Measurements from ENCODE around the gene PHF12.

DNA sequence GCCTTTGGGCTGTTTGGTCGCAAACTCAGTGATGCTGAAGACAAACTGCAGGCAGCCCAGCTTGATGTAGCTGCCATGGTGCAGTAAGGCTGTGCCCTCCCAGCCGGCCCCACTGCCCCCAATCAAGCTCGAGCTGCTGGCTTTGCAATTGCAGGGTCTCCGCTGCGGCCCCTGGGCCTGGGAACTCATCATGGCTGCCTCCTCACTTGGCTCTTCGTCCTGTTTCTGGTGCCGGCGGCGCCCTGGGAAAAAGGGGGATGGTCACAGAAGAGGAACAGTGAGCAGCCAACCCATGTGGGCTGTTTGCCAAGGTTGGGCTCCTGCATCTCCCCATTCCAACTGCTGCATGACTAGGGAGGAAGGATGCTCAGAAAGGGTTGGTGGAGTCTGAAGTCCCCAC, 45.0 kb downstream of the PHF12 start:
- TF ChIP-seq EZH2phosphoT487 (IDR thresholded peaks at IDR 0.05; ENCODE audit: low read depth), result no peak
- TF ChIP-seq, protein P1, sequence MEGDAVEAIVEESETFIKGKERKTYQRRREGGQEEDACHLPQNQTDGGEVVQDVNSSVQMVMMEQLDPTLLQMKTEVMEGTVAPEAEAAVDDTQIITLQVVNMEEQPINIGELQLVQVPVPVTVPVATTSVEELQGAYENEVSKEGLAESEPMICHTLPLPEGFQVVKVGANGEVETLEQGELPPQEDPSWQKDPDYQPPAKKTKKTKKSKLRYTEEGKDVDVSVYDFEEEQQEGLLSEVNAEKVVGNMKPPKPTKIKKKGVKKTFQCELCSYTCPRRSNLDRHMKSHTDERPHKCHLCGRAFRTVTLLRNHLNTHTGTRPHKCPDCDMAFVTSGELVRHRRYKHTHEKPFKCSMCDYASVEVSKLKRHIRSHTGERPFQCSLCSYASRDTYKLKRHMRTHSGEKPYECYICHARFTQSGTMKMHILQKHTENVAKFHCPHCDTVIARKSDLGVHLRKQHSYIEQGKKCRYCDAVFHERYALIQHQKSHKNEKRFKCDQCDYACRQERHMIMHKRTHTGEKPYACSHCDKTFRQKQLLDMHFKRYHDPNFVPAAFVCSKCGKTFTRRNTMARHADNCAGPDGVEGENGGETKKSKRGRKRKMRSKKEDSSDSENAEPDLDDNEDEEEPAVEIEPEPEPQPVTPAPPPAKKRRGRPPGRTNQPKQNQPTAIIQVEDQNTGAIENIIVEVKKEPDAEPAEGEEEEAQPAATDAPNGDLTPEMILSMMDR (IDR thresholded peaks at IDR 0.05; ENCODE audit: low read depth, low read length), result no peak

Data from OCI-LY3 (cell line).